Measurements from ENCODE around the gene FKBP7.

Gene FKBP7

GRCh38 chr2:178452334-178452733 lies 26.1 kb downstream of the FKBP7 start:
- Histone ChIP-seq H3K9me3 (ENCODE audit: control insufficient read depth, low read length) (no peaks in the 10 kb centered on the region), H3K4me1 (ENCODE audit: control insufficient read depth, insufficient read depth, low read length) (peaks cover 15% of the 10 kb centered on the region), H3K4me3 (ENCODE audit: insufficient read depth, low read depth, low read length) (no peak overlapping the region), H3K27me3 (ENCODE audit: control insufficient read depth, insufficient read depth, low read length, poor library complexity, severe bottlenecking) (no peaks in the 10 kb centered on the region), H3K27ac (ENCODE audit: insufficient read depth, low read depth, low read length, poor library complexity, severe bottlenecking) (no peak overlapping the region), H3K36me3 (ENCODE audit: control insufficient read depth, insufficient read depth, low read length) (peaks cover 11% of the 10 kb centered on the region)
- no CpG with 5 or more reads among the region's 2 CpGs for WGBS, 2 experiments

- 5 to 6% methylated on average over 76 of the region's 76 CpGs for WGBS, 2 experiments
- Histone ChIP-seq H3K36me3 (ENCODE audit: control insufficient read depth, insufficient read depth, low read length) (peaks cover 21% of the 10 kb centered on the region), H3K4me3 (ENCODE audit: insufficient read depth, low read depth, low read length) (peak within 1 kb of the TSS; percentile 73), H3K9me3 (ENCODE audit: control insufficient read depth, low read length) (no peaks in the 10 kb centered on the region), H3K27ac (ENCODE audit: insufficient read depth, low read depth, low read length, poor library complexity, severe bottlenecking) (peak within 1 kb of the TSS; percentile 100), H3K27me3 (ENCODE audit: control insufficient read depth, insufficient read depth, low read length, poor library complexity, severe bottlenecking) (no peaks in the 10 kb centered on the region), H3K4me1 (ENCODE audit: control insufficient read depth, insufficient read depth, low read length) (peaks cover 15% of the 10 kb centered on the region)
Measured at GRCh38 chr2:178450774-178451525, 27.4 kb downstream of the FKBP7 start, which contains the start of the genes PJVK and PRKRA. TSS of gene PJVK (plus strand) at chr2:178451378. CDS start at chr2:178453410, 2,032 bp downstream. TSS of gene PRKRA (minus strand) at chr2:178451175. CDS start at chr2:178451030, 145 bp downstream.

- Histone ChIP-seq H3K4me1 (ENCODE audit: control insufficient read depth, insufficient read depth, low read length) (peaks cover 15% of the 10 kb centered on the region), H3K27me3 (ENCODE audit: control insufficient read depth, insufficient read depth, low read length, poor library complexity, severe bottlenecking) (no peaks in the 10 kb centered on the region)
- 1% methylated on average over 25 of the region's 25 CpGs for WGBS, 2 experiments
Measured at GRCh38 chr2:178450524-178450773, 28.0 kb downstream of the FKBP7 start.

GRCh38 chr2:178449700-178450523 lies 28.5 kb downstream of the FKBP7 start:
- Histone ChIP-seq H3K27ac (ENCODE audit: insufficient read depth, low read depth, low read length, poor library complexity, severe bottlenecking) (peak overlapping the region; percentile 100), H3K36me3 (ENCODE audit: control insufficient read depth, insufficient read depth, low read length) (peaks cover 28% of the 10 kb centered on the region), H3K4me1 (ENCODE audit: control insufficient read depth, insufficient read depth, low read length) (peaks cover 15% of the 10 kb centered on the region), H3K9me3 (ENCODE audit: control insufficient read depth, low read length) (no peaks in the 10 kb centered on the region), H3K27me3 (ENCODE audit: control insufficient read depth, insufficient read depth, low read length, poor library complexity, severe bottlenecking) (no peaks in the 10 kb centered on the region), H3K4me3 (ENCODE audit: insufficient read depth, low read depth, low read length) (peak overlapping the region; percentile 73)
- WGBS, 2 experiments: 27 to 30% methylated on average over 18 of the region's 18 CpGs

More at GRCh38 chr2:178450524-178450773, 28.0 kb downstream of the FKBP7 start:
- Histone ChIP-seq H3K27ac (ENCODE audit: insufficient read depth, low read depth, low read length, poor library complexity, severe bottlenecking) (peak overlapping the region; percentile 100), H3K36me3 (ENCODE audit: control insufficient read depth, insufficient read depth, low read length) (peaks cover 22% of the 10 kb centered on the region), H3K4me3 (ENCODE audit: insufficient read depth, low read depth, low read length) (peak overlapping the region; percentile 73), H3K9me3 (ENCODE audit: control insufficient read depth, low read length) (no peaks in the 10 kb centered on the region)

GRCh38 chr2:178448968-178449661 lies 29.3 kb downstream of the FKBP7 start:
- 94 to 97% methylated on average over 3 of the region's 4 CpGs for WGBS, 2 experiments
- Histone ChIP-seq H3K36me3 (ENCODE audit: control insufficient read depth, insufficient read depth, low read length) (peaks cover 34% of the 10 kb centered on the region), H3K4me1 (ENCODE audit: control insufficient read depth, insufficient read depth, low read length) (peaks cover 15% of the 10 kb centered on the region), H3K27me3 (ENCODE audit: control insufficient read depth, insufficient read depth, low read length, poor library complexity, severe bottlenecking) (no peaks in the 10 kb centered on the region), H3K9me3 (ENCODE audit: control insufficient read depth, low read length) (no peaks in the 10 kb centered on the region), H3K4me3 (ENCODE audit: insufficient read depth, low read depth, low read length) (peak overlapping the region; percentile 73), H3K27ac (ENCODE audit: insufficient read depth, low read depth, low read length, poor library complexity, severe bottlenecking) (no peak overlapping the region)

- Histone ChIP-seq H3K36me3 (ENCODE audit: control insufficient read depth, insufficient read depth, low read length) (peaks cover 34% of the 10 kb centered on the region), H3K27ac (ENCODE audit: insufficient read depth, low read depth, low read length, poor library complexity, severe bottlenecking) (no peak overlapping the region), H3K9me3 (ENCODE audit: control insufficient read depth, low read length) (no peaks in the 10 kb centered on the region), H3K27me3 (ENCODE audit: control insufficient read depth, insufficient read depth, low read length, poor library complexity, severe bottlenecking) (no peaks in the 10 kb centered on the region), H3K4me1 (ENCODE audit: control insufficient read depth, insufficient read depth, low read length) (no peaks in the 10 kb centered on the region), H3K4me3 (ENCODE audit: insufficient read depth, low read depth, low read length) (no peak overlapping the region)
- 80 to 100% methylated on average over 1 to 2 of the region's 2 CpGs for WGBS, 2 experiments
Measured at GRCh38 chr2:178441426-178441825, 37.0 kb downstream of the FKBP7 start.

- H3K4me1 ChIP-seq (ENCODE audit: control insufficient read depth, insufficient read depth, low read length): no peaks in the 10 kb centered on the region
- 100% methylated on average over 2 of the region's 2 CpGs for WGBS, 2 experiments
- no peaks in the 10 kb centered on the region for H3K9me3 ChIP-seq (ENCODE audit: control insufficient read depth, low read length)
- H3K27me3 ChIP-seq (ENCODE audit: control insufficient read depth, insufficient read depth, low read length, poor library complexity, severe bottlenecking): no peaks in the 10 kb centered on the region
- no peak overlapping the region for H3K4me3 ChIP-seq (ENCODE audit: insufficient read depth, low read depth, low read length)
- no peak overlapping the region for H3K27ac ChIP-seq (ENCODE audit: insufficient read depth, low read depth, low read length, poor library complexity, severe bottlenecking)
- peaks cover 30% of the 10 kb centered on the region for H3K36me3 ChIP-seq (ENCODE audit: control insufficient read depth, insufficient read depth, low read length)
Measured at GRCh38 chr2:178436662-178437061, 41.7 kb downstream of the FKBP7 start.

- peaks cover 17% of the 10 kb centered on the region for H3K36me3 ChIP-seq (ENCODE audit: control insufficient read depth, insufficient read depth, low read length)
- no peaks in the 10 kb centered on the region for H3K27me3 ChIP-seq (ENCODE audit: control insufficient read depth, insufficient read depth, low read length, poor library complexity, severe bottlenecking)
- H3K4me3 ChIP-seq (ENCODE audit: insufficient read depth, low read depth, low read length): no peak overlapping the region
- no peak overlapping the region for H3K27ac ChIP-seq (ENCODE audit: insufficient read depth, low read depth, low read length, poor library complexity, severe bottlenecking)
- H3K9me3 ChIP-seq (ENCODE audit: control insufficient read depth, low read length): peaks cover 3% of the 10 kb centered on the region
- no peaks in the 10 kb centered on the region for H3K4me1 ChIP-seq (ENCODE audit: control insufficient read depth, insufficient read depth, low read length)
Measured at GRCh38 chr2:178429336-178429735, 49.1 kb downstream of the FKBP7 start.

GRCh38 chr2:178428396-178428806 lies 50.0 kb downstream of the FKBP7 start:
- Histone ChIP-seq H3K4me3 (ENCODE audit: insufficient read depth, low read depth, low read length) (no peak overlapping the region), H3K27ac (ENCODE audit: insufficient read depth, low read depth, low read length, poor library complexity, severe bottlenecking) (no peak overlapping the region), H3K4me1 (ENCODE audit: control insufficient read depth, insufficient read depth, low read length) (no peaks in the 10 kb centered on the region), H3K9me3 (ENCODE audit: control insufficient read depth, low read length) (peaks cover 3% of the 10 kb centered on the region), H3K27me3 (ENCODE audit: control insufficient read depth, insufficient read depth, low read length, poor library complexity, severe bottlenecking) (no peaks in the 10 kb centered on the region), H3K36me3 (ENCODE audit: control insufficient read depth, insufficient read depth, low read length) (peaks cover 17% of the 10 kb centered on the region)
- 87 to 97% methylated on average over 1 of the region's 1 CpG for WGBS, 2 experiments

GRCh38 chr2:178427458-178427857 lies 50.9 kb downstream of the FKBP7 start:
- Histone ChIP-seq H3K4me3 (ENCODE audit: insufficient read depth, low read depth, low read length) (no peak overlapping the region), H3K4me1 (ENCODE audit: control insufficient read depth, insufficient read depth, low read length) (no peaks in the 10 kb centered on the region), H3K27me3 (ENCODE audit: control insufficient read depth, insufficient read depth, low read length, poor library complexity, severe bottlenecking) (no peaks in the 10 kb centered on the region), H3K36me3 (ENCODE audit: control insufficient read depth, insufficient read depth, low read length) (peaks cover 17% of the 10 kb centered on the region), H3K9me3 (ENCODE audit: control insufficient read depth, low read length) (peaks cover 3% of the 10 kb centered on the region), H3K27ac (ENCODE audit: insufficient read depth, low read depth, low read length, poor library complexity, severe bottlenecking) (no peak overlapping the region)
- WGBS, 2 experiments: 100% methylated on average over 1 of the region's 2 CpGs; no CpG with 5 or more reads in 1 of the 2 experiments

Measured in ectodermal cell (in vitro differentiated cells).